T-helper 2 cell treated with Interferon-gamma antibody and Interleukin-4, amounts not matched to agents 100 ng/mL and 5 ng/mL, for 36 hours (primary cell): ENCODE results near the gene NUP210. TPM values are rescaled to one million over a fixed set of nuclear protein-coding genes. Genes with fewer than 3 reads are reported as not detected.

Experiments used
- intact Hi-C: fragments of 100-400 bp; cut with micrococcal nuclease; formaldehyde crosslinking; loops from one replicate; pipeline ENCODE4 v1.15.1; 2023
- total RNA-seq: library from RNA; stranded (reverse); gene quantifications from 2 replicates; pipeline ENCODE4 v1.2.3, GENCODE V29; 2022

NUP210 gene
- total RNA-seq, 1 donor from 2014 or later, result 198 TPM

DNA sequence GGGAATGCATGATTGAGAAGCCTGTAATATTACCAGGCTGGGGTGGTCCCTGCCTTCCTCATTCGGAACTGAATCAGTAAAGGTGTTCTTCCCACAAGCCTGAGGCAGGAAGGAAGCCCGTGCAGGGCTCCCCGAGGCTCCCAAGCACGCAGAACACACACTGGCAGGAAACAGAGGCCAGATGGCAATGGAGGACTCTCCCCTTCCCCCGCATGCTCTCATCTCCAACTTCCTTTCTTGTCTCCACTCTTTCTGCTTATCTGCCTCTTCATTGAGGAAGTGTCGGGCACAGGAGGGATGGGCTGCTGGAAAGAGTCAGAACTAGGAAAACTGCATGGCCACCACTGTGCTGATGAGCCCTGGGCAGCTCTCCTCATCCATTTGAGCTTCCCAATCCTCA, 123.5 kb downstream of the NUP210 start:
- intact Hi-C loops, result no loop called here

- intact Hi-C loops, result no loop called here
Observed at GRCh38 chr3:13294442-13295351, 125.4 kb downstream of the NUP210 start.

GRCh38 chr3:13292375-13292774, 127.7 kb downstream of the NUP210 start:
- intact Hi-C loops, result no loop called here

GRCh38 chr3:13290941-13291340, 129.2 kb downstream of the NUP210 start:
- intact Hi-C loops, result no loop called here

- intact Hi-C loops, result no loop called here
Observed at GRCh38 chr3:13289771-13290285, 130.3 kb downstream of the NUP210 start.

DNA sequence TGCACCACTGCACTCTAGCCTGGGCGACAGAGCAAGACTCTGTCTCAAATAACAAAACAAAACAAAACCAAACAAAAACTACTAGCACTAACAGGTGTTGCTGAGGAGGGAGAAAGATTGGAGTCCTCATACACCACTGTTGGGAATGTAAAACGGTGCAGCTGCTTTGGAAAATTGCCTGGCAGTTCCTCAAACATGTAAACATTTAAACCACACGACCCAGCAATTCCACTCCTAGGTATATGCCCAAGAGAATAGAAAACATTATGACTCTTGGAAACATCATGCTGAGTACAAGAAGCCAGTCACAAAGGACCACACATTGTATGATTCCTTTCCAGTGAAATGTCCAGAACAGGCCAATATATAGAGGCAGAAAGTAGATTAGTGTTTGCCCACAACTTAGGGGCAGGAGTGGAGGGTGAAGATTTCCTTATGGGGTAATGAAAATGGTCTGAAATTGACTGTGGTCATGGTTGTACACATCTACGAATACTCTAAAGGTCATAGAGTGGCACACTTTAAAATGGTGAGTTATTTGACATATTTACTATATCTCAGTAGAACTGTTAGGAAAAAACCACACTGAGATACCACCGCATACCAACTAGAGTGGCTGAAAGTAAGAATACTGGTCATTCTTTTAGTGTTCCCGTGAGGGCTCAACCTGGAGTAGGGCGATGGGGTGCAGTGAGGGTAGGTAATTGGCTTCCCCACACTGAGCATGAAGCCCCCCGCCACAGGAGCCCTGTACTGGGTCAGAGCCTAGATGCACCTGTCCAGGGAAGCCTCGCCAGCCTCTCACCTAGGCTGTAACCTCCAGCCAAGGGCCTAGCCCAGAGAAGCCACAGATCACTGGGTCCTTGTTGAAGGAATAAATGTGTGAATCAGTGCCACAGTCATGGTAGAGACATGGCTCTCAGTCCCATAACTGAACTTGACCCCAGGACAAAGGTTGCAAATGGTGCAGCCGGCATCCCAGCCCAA, 131.1 kb downstream of the NUP210 start:
- intact Hi-C loops, result no loop called here

- intact Hi-C loops, result no loop called here
Observed at GRCh38 chr3:13287833-13288232, 132.3 kb downstream of the NUP210 start.

DNA sequence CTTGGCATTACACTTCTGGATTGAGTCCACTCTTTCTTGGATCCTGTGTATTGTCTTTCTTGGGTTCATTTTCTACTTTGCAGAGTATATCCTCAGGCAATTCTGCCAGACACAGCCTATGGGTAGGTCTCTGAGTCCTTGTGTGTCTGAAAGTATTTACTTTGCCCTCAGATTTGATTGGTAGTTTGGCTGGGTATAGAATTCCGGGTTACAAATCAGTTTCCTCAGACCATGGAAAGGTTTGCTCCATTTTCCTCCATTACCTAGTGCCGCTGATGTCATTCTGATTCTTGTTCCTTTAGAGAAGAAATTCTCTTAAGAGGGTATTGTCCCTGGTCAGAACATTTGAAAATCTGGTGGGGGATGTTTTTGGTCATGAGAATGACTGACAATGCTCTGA, 133.2 kb downstream of the NUP210 start:
- intact Hi-C loops, result no loop called here

GRCh38 chr3:13285007-13285567, 135.0 kb downstream of the NUP210 start:
- intact Hi-C loops, result no loop called here

GRCh38 chr3:13283877-13284264, 136.3 kb downstream of the NUP210 start:
- intact Hi-C loops, result no loop called here

- intact Hi-C loops, result no loop called here
Observed at GRCh38 chr3:13282986-13283876, 136.9 kb downstream of the NUP210 start.

GRCh38 chr3:13282358-13282985, 137.7 kb downstream of the NUP210 start:
- intact Hi-C loops, result no loop called here

- intact Hi-C loops, result no loop called here
Observed at GRCh38 chr3:13281507-13282357, 138.4 kb downstream of the NUP210 start.

- intact Hi-C loops, result no loop called here
Observed at GRCh38 chr3:13280811-13281506, 139.2 kb downstream of the NUP210 start.

GRCh38 chr3:13280122-13280790, 139.9 kb downstream of the NUP210 start:
- intact Hi-C loops, result no loop called here

DNA sequence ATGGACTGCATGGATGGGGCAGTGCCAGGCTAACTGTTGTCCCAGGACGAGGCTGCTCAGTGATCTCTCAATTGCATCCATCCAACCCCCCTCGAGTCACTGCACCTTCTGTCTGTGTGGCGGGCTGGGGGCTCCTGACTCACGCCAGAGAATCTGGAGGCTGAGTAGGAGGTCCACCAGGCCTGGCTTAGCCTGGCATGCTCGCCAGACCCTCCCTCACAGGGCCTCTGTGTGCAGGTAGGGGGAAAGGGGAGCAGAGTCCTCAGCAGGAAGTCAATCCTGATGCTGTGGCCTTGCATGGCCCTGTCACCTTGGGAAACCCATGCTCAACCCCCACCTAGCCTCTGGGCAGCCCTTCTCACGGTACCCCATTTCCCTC, 140.6 kb downstream of the NUP210 start:
- intact Hi-C loops, result no loop called here

- intact Hi-C loops, result no loop called here
Observed at GRCh38 chr3:13278783-13279531, 141.2 kb downstream of the NUP210 start.
